GM12878 (cell line): ENCODE measurements around the gene PRTFDC1. TPM values are rescaled to one million over a fixed set of nuclear protein-coding genes. Genes with fewer than 3 reads are reported as not detected.

Experiments used
- ATAC-seq: fragments of 200-7000 bp; cut with Tn5 transposase; 3 replicates; pipeline ENCODE4 v1.9.1; 2020; ENCODE audit warnings: mild to moderate bottlenecking, moderate library complexity
- BruUV-seq: library from RNA; stranded (reverse); fragments of 400-500 nt; replicated peaks from 2 replicates; lab custom pipeline; 2021; lab: Mats Ljungman, UMichigan
- CTCF ChIA-PET: fragments of 300-600 bp; sonication (Branson Sonifier 250); formaldehyde crosslinking; extraction: SDS; loops from one replicate; lab custom pipeline; 2021; ENCODE audit warnings: inconsistent platforms; lab: Yijun Ruan, JAX
- POLR2A ChIA-PET: fragments of 350-600 bp; formaldehyde crosslinking; extraction: SDS; loops from one replicate; lab custom pipeline; 2021; ENCODE audit warnings: inconsistent platforms; lab: Charles Lee
- RAD21 ChIA-PET: fragments of 300-600 bp; sonication (Branson Sonifier 250); formaldehyde crosslinking; loops from one replicate; lab custom pipeline; 2023; ENCODE audit warnings: antibody characterized with exemption; ENCODE audit not compliant: unreplicated experiment; lab: Charles Lee
- SMC1A ChIA-PET: fragments of 300-600 bp; sonication (Branson Sonifier 250); formaldehyde crosslinking; loops from one replicate; lab custom pipeline; 2023; ENCODE audit not compliant: unreplicated experiment, uncharacterized antibody; lab: Charles Lee
- DNase-seq: peaks from one replicate; pipeline ENCODE4 v3.0.0-alpha.2; 2011; ENCODE audit warnings: low read depth, low spot score
- FAIRE-seq: peaks from 3 replicates; lab custom pipeline; 2011; peaks lifted over from hg19 to GRCh38; lab: Jason Lieb, UNC
- H2AFZ ChIP-seq: 2 replicates; pipeline ENCODE4 v1.6.0; 2011; ENCODE audit warnings: low read depth, low read length, control low read depth; ENCODE audit not compliant: control insufficient read depth
- H3K27ac ChIP-seq: 2 replicates; pipeline ENCODE4 v1.5.1; 2011; ENCODE audit warnings: control low read depth; ENCODE audit not compliant: control insufficient read depth, insufficient read depth
- H3K27me3 ChIP-seq, 2 experiments: replicated peaks in 1 of 2; 2 replicates each; pipeline versions ENCODE4 v1.6.0 to v1.6.1; 2011; ENCODE audit warnings: low read length in 1 of 2; ENCODE audit not compliant: control insufficient read depth in 2 of 2, insufficient read depth in 2 of 2
- H3K36me3 ChIP-seq, 2 experiments: 2 replicates each; pipeline ENCODE4 v1.5.1; 2011; ENCODE audit warnings: low read length in 1 of 2; ENCODE audit not compliant: control insufficient read depth in 2 of 2, insufficient read depth in 2 of 2
- H3K4me1 ChIP-seq: 2 replicates; pipeline ENCODE4 v1.6.1; 2011; ENCODE audit warnings: mild to moderate bottlenecking, low read length, moderate library complexity, mixed read lengths; ENCODE audit not compliant: control insufficient read depth, insufficient read depth
- H3K4me2 ChIP-seq: 2 replicates; pipeline ENCODE4 v1.6.0; 2011; ENCODE audit warnings: control low read depth; ENCODE audit not compliant: control insufficient read depth, insufficient read depth
- H3K4me3 ChIP-seq: fragments of 200-600 bp; sonication (generic); 2 replicates; pipeline ENCODE4 v1.5.1; 2016
- H3K79me2 ChIP-seq: 2 replicates; pipeline ENCODE4 v1.6.0; 2011; ENCODE audit warnings: low read length; ENCODE audit not compliant: control insufficient read depth, insufficient read depth
- H3K9ac ChIP-seq: 2 replicates; pipeline ENCODE4 v1.8.0; 2011; ENCODE audit warnings: low read length, control low read depth, mixed read lengths; ENCODE audit not compliant: control insufficient read depth, insufficient read depth
- H3K9me3 ChIP-seq: replicated peaks from 3 replicates; pipeline ENCODE4 v1.5.1; 2011; ENCODE audit warnings: mild to moderate bottlenecking, low read length; ENCODE audit not compliant: control insufficient read depth, insufficient read depth
- H4K20me1 ChIP-seq: 2 replicates; pipeline ENCODE4 v1.6.0; 2011; ENCODE audit not compliant: control insufficient read depth, insufficient read depth
- BCL3 ChIP-seq: IDR thresholded peaks from 2 replicates; pipeline ENCODE4 v1.6.1; 2011; ENCODE audit warnings: borderline replicate concordance, low read depth, mild to moderate bottlenecking, moderate library complexity, low read length; ENCODE audit not compliant: insufficient read depth, poor library complexity, severe bottlenecking
- CHD1 ChIP-seq: IDR thresholded peaks from 2 replicates; pipeline ENCODE4 v1.6.1; 2012; ENCODE audit warnings: low read depth, low read length, improper control_type of control experiment
- CHD4 ChIP-seq: fragments of 200-600 bp; sonication (generic); IDR thresholded peaks from 2 replicates; pipeline ENCODE4 v1.6.1; 2016; ENCODE audit warnings: mild to moderate bottlenecking
- CREB1 ChIP-seq: IDR thresholded peaks from 2 replicates; pipeline ENCODE4 v1.6.1; 2012; ENCODE audit warnings: low read depth, mild to moderate bottlenecking, inconsistent platforms
- E4F1 ChIP-seq: fragments of 450-650 bp; IDR thresholded peaks from 2 replicates; pipeline ENCODE4 v1.6.1; 2018; ENCODE audit warnings: borderline replicate concordance, mild to moderate bottlenecking; ENCODE audit not compliant: partially characterized antibody
- IKZF1 ChIP-seq: fragments of 450-650 bp; conservative IDR thresholded peaks from 2 replicates; pipeline ENCODE4 v1.6.1; 2017; ENCODE audit warnings: antibody characterized with exemption, mild to moderate bottlenecking
- MEF2A ChIP-seq: IDR thresholded peaks from 2 replicates; pipeline ENCODE4 v1.6.1; 2011; ENCODE audit warnings: low read depth, mild to moderate bottlenecking, low read length, moderate library complexity; ENCODE audit not compliant: insufficient read depth
- MXI1 ChIP-seq: fragments of 150-350 bp; IDR thresholded peaks from 2 replicates; pipeline ENCODE4 v1.6.1; 2011; ENCODE audit warnings: low read depth, mild to moderate bottlenecking, inconsistent platforms, low read length, improper control_type of control experiment
- PKNOX1 ChIP-seq: fragments of 450-650 bp; IDR thresholded peaks from 2 replicates; pipeline ENCODE4 v1.6.1; 2016; ENCODE audit warnings: mild to moderate bottlenecking
- ZNF622 ChIP-seq: fragments of 450-650 bp; IDR thresholded peaks from 2 replicates; pipeline ENCODE4 v1.6.1; 2017; ENCODE audit warnings: mild to moderate bottlenecking, inconsistent platforms
- ZSCAN29 ChIP-seq: fragments of 450-650 bp; IDR thresholded peaks from 2 replicates; pipeline ENCODE4 v1.6.1; 2017; ENCODE audit warnings: mild to moderate bottlenecking, moderate library complexity
- WGBS: methylation state at CpG from one replicate; pipeline ENCODE4 v1.1.6; 2016; ENCODE audit warnings: low lambda C conversion rate; ENCODE audit not compliant: insufficient replicate concordance, insufficient coverage; ENCODE audit errors: missing lambda C conversion rate; 5-methylcytosine and 5-hydroxymethylcytosine counted together
- in situ Hi-C: fragments of 300-500 bp; cut with MboI; formaldehyde crosslinking; loops from 9 replicates; pipeline ENCODE4 v1.14.3; 2018; ENCODE audit warnings: mixed read lengths
- intact Hi-C: fragments of 100-400 bp; cut with micrococcal nuclease; formaldehyde crosslinking; loops from one replicate; pipeline ENCODE4 v1.14.2; 2022; ENCODE audit not compliant: unreplicated experiment
- polyA plus RNA-seq, 11 experiments: library from polyadenylated mRNA; depleted of rRNA in 4 of 11; unstranded in 6 of 11; stranded (reverse) in 5 of 11; fragments of >200 nt; fragmentation: Nextera tagmentation in 4 of 11; fragmentation: Illumina TruSeq in 1 of 11; extraction: Ambion mirVana in 4 of 11; extraction: Trizol in 1 of 11; gene quantifications; 1 replicate in 1 of 11; 2 replicates in 10 of 11; pipeline versions ENCODE4 v1.2.1 to v1.2.3, GENCODE V29; 2011 to 2016; ENCODE audit warnings: inconsistent platforms in 2 of 11, missing spikeins in 2 of 11, low read depth in 1 of 11
- total RNA-seq, 4 experiments: library from RNA; depleted of rRNA in 3 of 4; stranded (reverse); fragments of >200 nt in 3 of 4; fragmentation: Illumina TruSeq in 1 of 4; extraction: Trizol in 1 of 4; gene quantifications; 2 replicates each; pipeline versions ENCODE4 v1.2.1 to v1.2.3, GENCODE V29; 2013 to 2021

The PRTFDC1 gene
- total and polyA plus RNA-seq, 10 of the 15 experiments (the other 5 are each of a cell fraction or from before 2014, with no cell fraction given): 5.5 to 17.3 (median 11.3) TPM

DNA sequence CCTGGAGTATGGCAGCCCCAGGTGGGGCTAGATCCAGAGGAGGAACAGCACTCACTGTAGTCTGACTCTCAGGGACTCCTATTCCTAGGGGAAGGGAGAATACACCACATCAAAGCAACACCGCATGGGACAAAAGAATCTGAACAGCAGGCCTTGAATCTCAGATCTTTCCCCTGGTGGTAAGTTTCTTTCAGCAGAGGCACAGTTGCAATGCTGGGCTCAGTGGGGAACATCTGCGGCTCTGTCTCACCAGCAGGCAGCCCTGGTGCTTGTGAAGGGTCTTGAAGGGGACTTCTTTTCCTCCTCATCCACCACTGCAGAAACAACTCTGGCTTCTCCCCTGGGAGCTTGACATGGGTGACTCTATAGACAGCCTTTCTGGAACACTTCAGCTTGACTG lies 117.5 kb downstream of the PRTFDC1 start (continued):
- TF ChIP-seq CREB1: no peak

DNA sequence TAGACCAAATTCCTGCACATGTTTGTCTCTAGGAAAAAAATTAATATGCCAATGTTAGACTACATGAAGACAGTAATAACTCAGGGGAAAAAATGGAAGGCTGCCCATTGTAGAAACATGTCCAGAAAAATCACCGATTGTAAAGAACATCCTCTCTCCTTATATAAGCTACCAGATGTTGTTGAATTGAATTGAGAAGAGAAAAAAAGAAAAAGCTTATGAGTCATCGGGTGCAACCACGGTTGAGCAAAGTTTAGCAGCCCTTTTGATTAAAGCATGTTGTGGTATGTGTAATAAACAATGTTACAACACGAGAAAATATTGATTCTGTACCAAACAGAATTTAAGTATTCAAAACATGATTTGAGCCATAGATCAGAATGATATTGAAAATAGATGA lies 126.4 kb downstream of the PRTFDC1 start:
- H3K27me3 ChIP-seq: no peaks in the 10 kb centered on the region
- no peak overlapping the region; the same call in 1 of the 2 replicates for H3K4me2 ChIP-seq
- H3K79me2 ChIP-seq: no peaks in the 10 kb centered on the region
- no peak overlapping the region for H2AFZ ChIP-seq
- in situ Hi-C loops: no loop called here
- no peaks in the 10 kb centered on the region for H3K36me3 ChIP-seq
- DNase-seq (no peak), FAIRE-seq (no peak), ATAC-seq (peak; percentile 60)
- H4K20me1 ChIP-seq: no peaks in the 10 kb centered on the region
- H3K4me1 ChIP-seq: no peaks in the 10 kb centered on the region; the same call in 1 of the 2 replicates
- no peak overlapping the region for H3K4me3 ChIP-seq
- intact Hi-C loops: no loop called here
- TF ChIP-seq CHD4: no peak
- peak; percentile 13 for TF ChIP-seq BCL3
- H3K27ac ChIP-seq: no peak overlapping the region
- ChIA-PET RAD21 (interaction anchor here (0.7 kb wide), 1 partner anchor 160 kb away, joined by 3 read pairs; no protein-coding TSS in a partner anchor), CTCF (interaction anchor here (1.0 kb wide), 1 partner anchor 21 kb away, joined by 3 read pairs; no protein-coding TSS in a partner anchor), SMC1A (interaction anchor here (0.9 to 1.0 kb wide), 2 partner anchors 25 to 122 kb away, joined by 3 read pairs; no protein-coding TSS in a partner anchor), POLR2A (no interaction called here)
- no peaks in the 10 kb centered on the region for H3K9me3 ChIP-seq
- no peak overlapping the region for H3K9ac ChIP-seq
- WGBS: 3% methylated on average over 4 of the region's 4 CpGs
- no TSS peak for BruUV-seq

DNA sequence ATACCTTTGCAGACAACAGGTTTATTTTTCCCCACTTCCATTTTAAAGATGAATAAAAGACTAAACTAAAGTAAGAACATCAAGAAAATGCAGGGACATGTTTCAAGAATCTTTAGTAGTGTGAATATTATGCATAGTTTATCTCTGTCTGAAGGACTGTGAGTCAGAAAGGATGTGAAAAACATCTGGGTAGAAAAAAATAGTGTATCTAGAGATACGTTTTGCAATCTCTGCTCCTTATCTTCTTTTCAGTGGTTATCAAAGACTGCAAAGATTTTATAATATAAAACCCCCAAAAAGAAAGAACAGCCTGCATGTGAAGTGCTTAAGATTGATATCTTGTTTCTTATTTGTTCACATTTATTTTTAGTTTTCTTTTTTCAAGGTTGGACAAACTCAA lies 126.9 kb downstream of the PRTFDC1 start:
- in situ Hi-C loops: no loop called here
- no TSS peak for BruUV-seq
- H3K27ac ChIP-seq: no peak overlapping the region
- ChIA-PET POLR2A (no interaction called here), RAD21 (no interaction called here), SMC1A (interaction anchor here (0.9 to 1.0 kb wide), 2 partner anchors 25 to 122 kb away, joined by 3 read pairs; no protein-coding TSS in a partner anchor), CTCF (interaction anchor here (1.0 kb wide), 1 partner anchor 22 kb away, joined by 3 read pairs; no protein-coding TSS in a partner anchor)
- FAIRE-seq (no peak), DNase-seq (no peak), ATAC-seq (peak; percentile 32; the same call in 2 of the 3 replicates)
- no peak overlapping the region for H3K4me2 ChIP-seq
- WGBS: 0% methylated on average over 1 of the region's 1 CpG
- H4K20me1 ChIP-seq: no peaks in the 10 kb centered on the region
- no peaks in the 10 kb centered on the region for H3K36me3 ChIP-seq
- no peaks in the 10 kb centered on the region for H3K9me3 ChIP-seq
- H2AFZ ChIP-seq: no peak overlapping the region
- H3K4me1 ChIP-seq: no peaks in the 10 kb centered on the region; the same call in 1 of the 2 replicates
- no peaks in the 10 kb centered on the region for H3K79me2 ChIP-seq
- H3K27me3 ChIP-seq: no peaks in the 10 kb centered on the region
- TF ChIP-seq MEF2A (no peak), IKZF1 (no peak), MXI1 (no peak), PKNOX1 (no peak), ZSCAN29 (no peak), E4F1 (no peak), ZNF622 (no peak), CHD1 (no peak)
- intact Hi-C loops: no loop called here
- no peak overlapping the region for H3K9ac ChIP-seq
- no peak overlapping the region for H3K4me3 ChIP-seq
